ENCODE results near the gene GPR160. TPM values are rescaled to one million over a fixed set of nuclear protein-coding genes. Genes with fewer than 3 reads are reported as not detected.

Gene GPR160
- total and polyA plus RNA-seq, 10 of the 15 experiments (the other 5 are each of a cell fraction or from before 2014, with no cell fraction given) = 1.2 to 57.7 (median 30.9) TPM

GRCh38 chr3:170044795-170045244 lies 7.0 kb downstream of the GPR160 start (continued):
- TF ChIP-seq RELB (IDR thresholded peaks at IDR 0.05; ENCODE audit: low read depth) (peak; percentile 89), MEF2B (IDR thresholded peaks at IDR 0.05; ENCODE audit: partially characterized antibody, poor library complexity, severe bottlenecking) (peak; percentile 55), NR2F1 (conservative IDR thresholded peaks at IDR 0.05) (peak; percentile 45; the same call in 1 of the 2 replicates), IRF3 (IDR thresholded peaks at IDR 0.05) (no peak), DPF2 (IDR thresholded peaks at IDR 0.05) (peak; percentile 78), EP300 (IDR thresholded peaks at IDR 0.05; ENCODE audit: borderline replicate concordance in 1 of 2, control insufficient read depth in 1 of 2, low read depth in 2 of 2, low read length in 2 of 2) (peak; percentile 71 to 89; a peak in 3 of 4 replicates), WRNIP1 (IDR thresholded peaks at IDR 0.05; ENCODE audit: borderline replicate concordance, low read depth, low read length) (no peak), CEBPB (IDR thresholded peaks at IDR 0.05; ENCODE audit: borderline replicate concordance in 1 of 2, low read depth in 2 of 2, low read length in 2 of 2) (peak in 1 of 2 experiments; percentile 87; a peak in 1 of 4 replicates), ZNF274 (IDR thresholded peaks at IDR 0.05; ENCODE audit: insufficient read depth, insufficient read length) (no peak), PKNOX1 (IDR thresholded peaks at IDR 0.05) (peak; percentile 75), PAX5 (IDR thresholded peaks at IDR 0.05; ENCODE audit: borderline replicate concordance, low read depth, low read length) (peak; percentile 86; the same call in 1 of the 2 replicates), CHD1 (IDR thresholded peaks at IDR 0.05; ENCODE audit: low read depth, low read length) (no peak), FOXM1 (IDR thresholded peaks at IDR 0.05; ENCODE audit: low read depth, low read length) (peak; percentile 93), MTA2 (IDR thresholded peaks at IDR 0.05; ENCODE audit: low read depth) (peak; percentile 83), SIX5 (IDR thresholded peaks at IDR 0.05; ENCODE audit: low read depth, low read length, severe bottlenecking) (no peak), ELK1 (IDR thresholded peaks at IDR 0.05; ENCODE audit: low read depth, low read length) (peak; percentile 19; the same call in 1 of the 2 replicates), ZBTB33 (IDR thresholded peaks at IDR 0.05) (no peak), CREM (IDR thresholded peaks at IDR 0.05; ENCODE audit: low read depth) (peak; percentile 77; the same call in 1 of the 2 replicates), RUNX3 (IDR thresholded peaks at IDR 0.05; ENCODE audit: low read length) (peak; percentile 86)
- TF ChIP-seq, protein P1, sequence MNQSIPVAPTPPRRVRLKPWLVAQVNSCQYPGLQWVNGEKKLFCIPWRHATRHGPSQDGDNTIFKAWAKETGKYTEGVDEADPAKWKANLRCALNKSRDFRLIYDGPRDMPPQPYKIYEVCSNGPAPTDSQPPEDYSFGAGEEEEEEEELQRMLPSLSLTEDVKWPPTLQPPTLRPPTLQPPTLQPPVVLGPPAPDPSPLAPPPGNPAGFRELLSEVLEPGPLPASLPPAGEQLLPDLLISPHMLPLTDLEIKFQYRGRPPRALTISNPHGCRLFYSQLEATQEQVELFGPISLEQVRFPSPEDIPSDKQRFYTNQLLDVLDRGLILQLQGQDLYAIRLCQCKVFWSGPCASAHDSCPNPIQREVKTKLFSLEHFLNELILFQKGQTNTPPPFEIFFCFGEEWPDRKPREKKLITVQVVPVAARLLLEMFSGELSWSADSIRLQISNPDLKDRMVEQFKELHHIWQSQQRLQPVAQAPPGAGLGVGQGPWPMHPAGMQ (IDR thresholded peaks at IDR 0.05; ENCODE audit: borderline replicate concordance) = no peak
- TF ChIP-seq, protein P2, sequence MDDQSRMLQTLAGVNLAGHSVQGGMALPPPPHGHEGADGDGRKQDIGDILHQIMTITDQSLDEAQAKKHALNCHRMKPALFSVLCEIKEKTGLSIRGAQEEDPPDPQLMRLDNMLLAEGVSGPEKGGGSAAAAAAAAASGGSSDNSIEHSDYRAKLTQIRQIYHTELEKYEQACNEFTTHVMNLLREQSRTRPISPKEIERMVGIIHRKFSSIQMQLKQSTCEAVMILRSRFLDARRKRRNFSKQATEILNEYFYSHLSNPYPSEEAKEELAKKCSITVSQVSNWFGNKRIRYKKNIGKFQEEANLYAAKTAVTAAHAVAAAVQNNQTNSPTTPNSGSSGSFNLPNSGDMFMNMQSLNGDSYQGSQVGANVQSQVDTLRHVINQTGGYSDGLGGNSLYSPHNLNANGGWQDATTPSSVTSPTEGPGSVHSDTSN (IDR thresholded peaks at IDR 0.05; ENCODE audit: insufficient replicate concordance, low read depth, low read length) = peak; percentile 65
